H1 (cell line): Measurements from ENCODE around the gene SHANK2. TPM values are rescaled to one million over a fixed set of nuclear protein-coding genes. Genes with fewer than 3 reads are reported as not detected.

Source experiments
- CTCF ChIA-PET: fragments of 300-600 bp; sonication (Branson Sonifier 250); formaldehyde crosslinking; loops from one replicate; lab custom pipeline; 2021; ENCODE audit not compliant: partially characterized antibody; lab: Charles Lee
- POLR2A ChIA-PET: fragments of 300-600 bp; sonication (Branson Sonifier 250); formaldehyde crosslinking; loops from one replicate; lab custom pipeline; 2021; ENCODE audit warnings: inconsistent platforms; ENCODE audit not compliant: partially characterized antibody; lab: Charles Lee
- DNase-seq, 2 experiments: peaks; one replicate each; pipeline versions ENCODE4 v3.0.0 to v3.0.0-alpha.2; 2010 to 2022; ENCODE audit warnings: low spot score in 2 of 2, low read depth in 1 of 2, mixed read lengths in 1 of 2
- FAIRE-seq: peaks from 2 replicates; lab custom pipeline; 2011; peaks lifted over from hg19 to GRCh38; lab: Jason Lieb, UNC
- H2AFZ ChIP-seq: 2 replicates; pipeline ENCODE4 v1.8.1; 2012; ENCODE audit warnings: low read length, inconsistent platforms
- H2AK5ac ChIP-seq: 2 replicates; pipeline ENCODE4 v1.6.1; 2013; ENCODE audit warnings: low read depth, low read length
- H2BK120ac ChIP-seq: replicated peaks from 2 replicates; pipeline ENCODE3; 2013; ENCODE audit warnings: low read depth, low read length, inconsistent platforms
- H2BK12ac ChIP-seq: 2 replicates; pipeline ENCODE4 v1.6.1; 2013; ENCODE audit warnings: low read depth, low read length
- H2BK15ac ChIP-seq: 2 replicates; pipeline ENCODE4 v1.6.1; 2013; ENCODE audit warnings: low read length
- H2BK20ac ChIP-seq: 2 replicates; pipeline ENCODE4 v1.6.1; 2013; ENCODE audit warnings: low read length
- H2BK5ac ChIP-seq: 2 replicates; pipeline ENCODE4 v1.6.1; 2013; ENCODE audit warnings: low read depth, low read length
- H3K14ac ChIP-seq: 2 replicates; pipeline ENCODE4 v1.6.1; 2013; ENCODE audit warnings: inconsistent platforms; ENCODE audit not compliant: insufficient read length
- H3K18ac ChIP-seq: 2 replicates; pipeline ENCODE4 v1.6.1; 2013; ENCODE audit warnings: low read length; ENCODE audit errors: extremely low read depth
- H3K23ac ChIP-seq: 2 replicates; pipeline ENCODE4 v1.6.1; 2013; ENCODE audit warnings: inconsistent platforms; ENCODE audit not compliant: insufficient read length
- H3K23me2 ChIP-seq: 2 replicates; pipeline ENCODE4 v1.6.1; 2013; ENCODE audit warnings: low read depth, low read length
- H3K27ac ChIP-seq: 2 replicates; pipeline ENCODE4 v1.6.1; 2011; ENCODE audit warnings: low read depth, low read length, inconsistent platforms
- H3K27me3 ChIP-seq, 4 experiments: replicated peaks in 1 of 4; 1 replicate in 1 of 4; 2 replicates in 3 of 4; pipeline versions ENCODE4 v1.6.1 to v1.8.1; 2011 to 2013; ENCODE audit warnings: low read length in 3 of 4, mild to moderate bottlenecking in 3 of 4, inconsistent platforms in 2 of 4, mixed read lengths in 2 of 4, moderate library complexity in 1 of 4; ENCODE audit not compliant: control insufficient read depth in 3 of 4, insufficient read depth in 3 of 4; ENCODE audit errors: extremely low read depth in 1 of 4
- H3K36me3 ChIP-seq, 4 experiments: 2 replicates each; pipeline versions ENCODE4 v1.6.1 to v1.8.1; 2011 to 2013; ENCODE audit warnings: mild to moderate bottlenecking in 4 of 4, low read length in 3 of 4, moderate library complexity in 2 of 4, control low read depth in 1 of 4, inconsistent platforms in 1 of 4; ENCODE audit not compliant: insufficient read depth in 4 of 4, control insufficient read depth in 2 of 4
- H3K4ac ChIP-seq: replicated peaks from 2 replicates; pipeline ENCODE3; 2013; ENCODE audit warnings: low read length, low read depth, mixed read lengths, inconsistent platforms; ENCODE audit not compliant: insufficient read length
- H3K4me1 ChIP-seq, 4 experiments: replicated peaks in 1 of 4; 1 replicate in 1 of 4; 2 replicates in 3 of 4; pipeline versions ENCODE4 v1.6.1 to v1.8.1; 2011 to 2013; ENCODE audit warnings: low read length in 3 of 4, inconsistent platforms in 2 of 4, mixed read lengths in 1 of 4; ENCODE audit not compliant: insufficient read depth in 4 of 4, control insufficient read depth in 3 of 4
- H3K4me2 ChIP-seq, 2 experiments: 2 replicates each; pipeline versions ENCODE4 v1.6.1 to v1.8.1; 2011 to 2013; ENCODE audit warnings: low read depth in 2 of 2, low read length in 2 of 2, control low read depth in 1 of 2, inconsistent platforms in 1 of 2, mild to moderate bottlenecking in 1 of 2; ENCODE audit not compliant: insufficient read depth in 1 of 2
- H3K4me3 ChIP-seq, 4 experiments: fragments of 200-600, 300-600 bp in 1 of 4; sonication (generic), shearing (Covaris generic), sonication (Bioruptor Twin) in 1 of 4; 2 replicates each; pipeline versions ENCODE4 v1.5.1 to v1.8.1; 2011 to 2016; ENCODE audit warnings: low read length in 4 of 4, low read depth in 3 of 4, control low read depth in 2 of 4, inconsistent platforms in 2 of 4, mild to moderate bottlenecking in 2 of 4, mixed read lengths in 1 of 4, moderate library complexity in 1 of 4; ENCODE audit not compliant: insufficient read depth in 2 of 4; ENCODE audit errors: extremely low read depth in 1 of 4
- H3K56ac ChIP-seq: replicated peaks from 2 replicates; pipeline ENCODE3; 2013; ENCODE audit warnings: low read depth, mild to moderate bottlenecking, mixed read lengths, low read length, inconsistent platforms; ENCODE audit not compliant: insufficient read length
- H3K79me1 ChIP-seq: 2 replicates; pipeline ENCODE4 v1.6.1; 2013; ENCODE audit warnings: low read depth, low read length, control low read depth
- H3K79me2 ChIP-seq, 2 experiments: 2 replicates each; pipeline versions ENCODE4 v1.6.1 to v1.8.1; 2012 to 2013; ENCODE audit warnings: low read length in 2 of 2, mild to moderate bottlenecking in 2 of 2, inconsistent platforms in 1 of 2; ENCODE audit not compliant: insufficient read depth in 2 of 2, control insufficient read depth in 1 of 2
- H3K9ac ChIP-seq, 4 experiments: replicated peaks in 1 of 4; 1 replicate in 1 of 4; 2 replicates in 3 of 4; pipeline versions ENCODE4 v1.6.1 to v1.8.1; 2011 to 2013; ENCODE audit warnings: low read depth in 3 of 4, low read length in 3 of 4, control low read depth in 2 of 4, mild to moderate bottlenecking in 2 of 4, moderate library complexity in 2 of 4, inconsistent platforms in 1 of 4; ENCODE audit errors: extremely low read depth in 1 of 4
- H3K9me3 ChIP-seq, 2 experiments: 2 replicates each; pipeline versions ENCODE4 v1.6.1 to v1.8.1; 2012 to 2013; ENCODE audit warnings: mild to moderate bottlenecking in 2 of 2, moderate library complexity in 2 of 2, control low read depth in 1 of 2, inconsistent platforms in 1 of 2, low read depth in 1 of 2, low read length in 1 of 2, mixed read lengths in 1 of 2; ENCODE audit not compliant: insufficient read depth in 2 of 2
- H4K20me1 ChIP-seq, 2 experiments: replicated peaks in 1 of 2; 2 replicates each; pipeline versions ENCODE3 to v1.8.1; 2011 to 2013; ENCODE audit warnings: inconsistent platforms in 2 of 2, low read length in 2 of 2, mild to moderate bottlenecking in 1 of 2; ENCODE audit not compliant: insufficient read depth in 2 of 2, control insufficient read depth in 1 of 2
- H4K5ac ChIP-seq: 2 replicates; pipeline ENCODE4 v1.6.1; 2013; ENCODE audit warnings: low read length, low read depth, mixed read lengths, inconsistent platforms; ENCODE audit not compliant: insufficient read length
- H4K8ac ChIP-seq: 2 replicates; pipeline ENCODE4 v1.8.0; 2013; ENCODE audit warnings: mild to moderate bottlenecking, moderate library complexity, low read length, inconsistent platforms; ENCODE audit not compliant: insufficient read depth; ENCODE audit errors: extremely low read depth
- H4K91ac ChIP-seq: replicated peaks from 2 replicates; pipeline ENCODE3; 2013; ENCODE audit warnings: low read length, mixed read lengths, inconsistent platforms; ENCODE audit not compliant: insufficient read length
- HDAC2 ChIP-seq, 2 experiments: fragments of 300-600 bp in 1 of 2; sonication (generic) in 1 of 2; IDR thresholded peaks; 2 replicates each; pipeline ENCODE4 v1.6.1; 2011 to 2012; ENCODE audit warnings: low read depth in 2 of 2, low read length in 2 of 2, mild to moderate bottlenecking in 2 of 2, moderate library complexity in 2 of 2, borderline replicate concordance in 1 of 2, inconsistent platforms in 1 of 2
- JUN ChIP-seq: IDR thresholded peaks from 2 replicates; pipeline ENCODE4 v1.6.1; 2011; ENCODE audit warnings: low read depth, mild to moderate bottlenecking, improper control_type of control experiment, low read length
- RFX5 ChIP-seq: IDR thresholded peaks from 2 replicates; pipeline ENCODE4 v1.6.1; 2011; ENCODE audit warnings: low read depth, low read length, improper control_type of control experiment, borderline replicate concordance
- SAP30 ChIP-seq: fragments of 300-600 bp; sonication (generic); IDR thresholded peaks from 2 replicates; pipeline ENCODE4 v1.7.1; 2012; ENCODE audit warnings: low read length, moderate library complexity, mild to moderate bottlenecking, inconsistent platforms; ENCODE audit not compliant: insufficient read depth, insufficient replicate concordance
- WGBS, 2 experiments: shearing (Covaris generic) in 1 of 2; methylation state at CpG; one replicate each; pipeline versions ENCODE4 v1.1.6 to v1.1.7; 2013 to 2015; ENCODE audit warnings: low lambda C conversion rate in 2 of 2, mixed read lengths in 2 of 2, inconsistent platforms in 1 of 2, low coverage in 1 of 2, missing lambda C conversion rate in 1 of 2; ENCODE audit not compliant: insufficient replicate concordance in 2 of 2, insufficient coverage in 1 of 2, insufficient read length in 1 of 2; ENCODE audit errors: extremely low coverage in 1 of 2, missing lambda C conversion rate in 1 of 2; 5-methylcytosine and 5-hydroxymethylcytosine counted together
- polyA plus RNA-seq, 7 experiments: library from polyadenylated mRNA; depleted of rRNA in 3 of 7; stranded (reverse) in 5 of 7; unstranded in 2 of 7; fragments of >200 nt in 5 of 7; fragments of 200-250 nt in 2 of 7; gene quantifications; 1 replicate in 5 of 7; 2 replicates in 1 of 7; 4 replicates in 1 of 7; pipeline versions ENCODE4 v1.2.1 to v1.2.3, GENCODE V29; 2011 to 2013; ENCODE audit warnings: missing spikeins in 2 of 7, mixed read lengths in 2 of 7
- total RNA-seq: library from RNA; stranded (reverse); fragmentation: NEBNext Ultra II Directional; extraction: Animal tissue kit (Norgen Biotek cat#: 25700); gene quantifications from 2 replicates; pipeline ENCODE4 v1.2.1, GENCODE V29; 2021

Gene SHANK2
- total and polyA plus RNA-seq, 2 of the 8 experiments (the other 6 are each of a cell fraction or from before 2014, with no cell fraction given), result 10.1 to 54.2 TPM

DNA sequence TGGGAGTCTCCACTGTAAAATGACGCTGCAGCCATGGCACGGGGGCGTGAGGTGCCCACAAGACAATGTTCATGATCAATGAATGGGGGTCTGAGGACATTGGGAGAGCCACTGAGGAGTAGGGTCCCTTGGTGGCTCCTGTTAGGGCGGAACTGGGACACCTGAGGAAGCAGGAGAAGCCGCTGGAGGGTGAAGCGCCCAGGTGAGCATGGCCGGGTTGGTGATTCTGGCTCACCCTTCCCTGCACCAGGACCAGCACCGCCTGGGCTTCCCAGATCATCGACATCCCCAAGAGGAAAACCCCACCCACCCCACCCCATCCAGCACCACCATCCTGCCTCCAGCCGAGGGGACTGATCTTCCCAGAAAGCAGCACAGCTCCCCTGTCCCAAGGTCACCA lies 30.6 kb downstream of the SHANK2 start:
- 95% methylated on average over 8 of the region's 10 CpGs; no CpG with 5 or more reads in 1 of the 2 experiments for WGBS, 2 experiments
- Histone ChIP-seq H4K5ac (no peak overlapping the region), H3K4me2 (no peak overlapping the region), H2AFZ (no peak overlapping the region), H3K9ac (no peak overlapping the region), H3K27ac (no peak overlapping the region), H3K23me2 (no peaks in the 10 kb centered on the region), H2BK20ac (no peak overlapping the region), H3K4me1 (peaks cover 0 to 3% (median 1%) of the 10 kb centered on the region in 4 experiments; a peak in 3 of 7 replicates), H3K4me3 (no peak overlapping the region), H4K20me1 (peaks cover 1 to 13% of the 10 kb centered on the region in 2 experiments), H3K14ac (no peak overlapping the region), H2BK15ac (no peak overlapping the region), H2BK12ac (no peak overlapping the region), H3K23ac (no peak overlapping the region), H2BK120ac (no peak overlapping the region), H3K79me1 (peaks cover 15% of the 10 kb centered on the region; the same call in 1 of the 2 replicates), H3K27me3 (no peaks in the 10 kb centered on the region), H2BK5ac (no peak overlapping the region), H3K36me3 (peaks cover 2 to 10% (median 5%) of the 10 kb centered on the region in 4 experiments; a peak in 3 of 8 replicates), H3K18ac (no peak overlapping the region), H3K4ac (no peak overlapping the region), H2AK5ac (no peak overlapping the region), H3K9me3 (peaks cover 0 to under 1% of the 10 kb centered on the region in 2 experiments; a peak in 1 of 4 replicates), H3K79me2 (peaks cover 3 to 64% of the 10 kb centered on the region in 2 experiments; a peak in 3 of 4 replicates), H3K56ac (no peak overlapping the region), H4K91ac (no peak overlapping the region), H4K8ac (no peak overlapping the region)
- no peak for TF ChIP-seq JUN
- no peak for TF ChIP-seq SAP30
- no peak for TF ChIP-seq HDAC2 (IDR thresholded peaks at IDR 0.05; ENCODE audit: borderline replicate concordance in 1 of 2, low read depth in 2 of 2, low read length in 2 of 2)
- TF ChIP-seq RFX5, result no peak
- POLR2A ChIA-PET, result interaction anchor here (1.1 to 1.3 kb wide), 3 partner anchors 14 to 26 kb away, joined by 3 to 5 read pairs (median 4); no protein-coding TSS in a partner anchor
- CTCF ChIA-PET, result no interaction called here
- DNase-seq (no peak), FAIRE-seq (no peak)
